Activated naive CD4-positive, alpha-beta T cell treated with anti-CD3 and anti-CD28 coated beads, Interleukin-2, amount 10 ng/mL, durations not matched to agents 7 days and 5 days (primary cell): Measurements from ENCODE around the gene GAS2L3.
"Not testable (repeated sequence)": the region's sequence is repeated elsewhere in the genome, so short reads cannot be mapped to it uniquely, and the experiment has no call there.

ENCODE experiments used
- CTCF ChIA-PET: fragments of 350-600 bp; sonication (Branson Sonifier 250); formaldehyde crosslinking; loops from one replicate; lab custom pipeline; 2021; ENCODE audit warnings: antibody characterized with exemption; lab: Charles Lee
- DNase-seq: peaks from one replicate; pipeline ENCODE4 v3.0.0-alpha.2; 2020
- H3K27ac Mint-ChIP-seq: one replicate; pipeline ENCODE4 v1.8.0; 2021; ENCODE audit warnings: mild to moderate bottlenecking, moderate library complexity, mixed read lengths
- H3K27me3 Mint-ChIP-seq: one replicate; pipeline ENCODE4 v1.8.0; 2021; ENCODE audit warnings: mild to moderate bottlenecking, mixed read lengths
- H3K36me3 Mint-ChIP-seq: one replicate; pipeline ENCODE4 v1.8.0; 2021; ENCODE audit warnings: mixed read lengths
- H3K4me1 Mint-ChIP-seq: one replicate; pipeline ENCODE4 v1.8.0; 2021; ENCODE audit warnings: mixed read lengths
- H3K4me3 Mint-ChIP-seq: one replicate; pipeline ENCODE4 v1.8.0; 2021; ENCODE audit warnings: mild to moderate bottlenecking, moderate library complexity, mixed read lengths
- H3K9me3 Mint-ChIP-seq: one replicate; pipeline ENCODE4 v1.8.0; 2021; ENCODE audit warnings: mixed read lengths

The GAS2L3 gene

DNA sequence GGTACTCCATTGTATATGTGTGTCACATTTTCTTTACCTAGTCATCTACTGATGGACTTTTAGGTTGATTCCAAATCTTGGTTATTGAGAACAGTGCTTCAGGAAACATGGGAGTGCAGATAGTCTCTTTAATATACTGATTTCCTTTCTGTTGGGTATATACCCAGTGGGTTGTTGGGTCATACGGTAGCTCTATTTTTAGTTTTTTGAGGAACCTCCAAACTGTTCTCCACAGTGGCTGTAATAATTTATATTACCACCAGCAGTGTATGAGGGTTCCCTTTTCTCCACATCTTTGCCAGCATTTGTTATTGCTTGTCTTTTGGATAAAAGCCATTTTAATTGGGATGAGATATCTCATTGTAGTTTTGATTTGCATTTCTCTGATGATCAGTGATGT, 29.5 kb downstream of the GAS2L3 start:
- DNase-seq, H3K27me3 Mint-ChIP-seq, CTCF ChIA-PET, H3K4me1 Mint-ChIP-seq, H3K27ac Mint-ChIP-seq, H3K9me3 Mint-ChIP-seq, H3K4me3 Mint-ChIP-seq, H3K36me3 Mint-ChIP-seq: not testable (repeated sequence)

DNA sequence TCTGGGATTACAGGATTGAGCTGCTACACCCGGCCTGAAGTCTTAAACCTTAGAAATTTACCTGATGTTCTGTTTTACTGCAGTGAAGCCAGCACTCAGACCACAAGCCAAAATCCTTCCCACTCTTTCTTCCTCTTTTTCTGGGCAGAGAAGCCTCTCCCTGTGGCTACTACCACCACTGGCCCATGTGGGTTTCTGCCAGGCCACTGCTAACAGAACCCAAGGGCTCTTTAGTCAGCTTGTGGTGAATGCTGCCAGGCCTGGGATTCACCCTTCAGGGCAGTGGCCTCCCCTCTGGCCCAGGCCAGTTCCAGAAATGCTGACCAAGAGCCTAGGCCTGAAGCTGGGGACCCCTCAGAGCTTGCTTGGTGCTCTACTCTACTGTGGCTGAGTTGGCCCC, 35.3 kb downstream of the GAS2L3 start:
- DNase-seq = no peak
- H3K27me3 Mint-ChIP-seq = no peaks in the 10 kb centered on the region
- no peak overlapping the region for H3K27ac Mint-ChIP-seq
- no peaks in the 10 kb centered on the region for H3K9me3 Mint-ChIP-seq
- no peak overlapping the region for H3K4me3 Mint-ChIP-seq
- CTCF ChIA-PET = interaction anchor here (1.1 kb wide), 1 partner anchor 219 kb away, joined by 3 read pairs; no protein-coding TSS in a partner anchor
- no peaks in the 10 kb centered on the region for H3K36me3 Mint-ChIP-seq
- no peaks in the 10 kb centered on the region for H3K4me1 Mint-ChIP-seq

DNA sequence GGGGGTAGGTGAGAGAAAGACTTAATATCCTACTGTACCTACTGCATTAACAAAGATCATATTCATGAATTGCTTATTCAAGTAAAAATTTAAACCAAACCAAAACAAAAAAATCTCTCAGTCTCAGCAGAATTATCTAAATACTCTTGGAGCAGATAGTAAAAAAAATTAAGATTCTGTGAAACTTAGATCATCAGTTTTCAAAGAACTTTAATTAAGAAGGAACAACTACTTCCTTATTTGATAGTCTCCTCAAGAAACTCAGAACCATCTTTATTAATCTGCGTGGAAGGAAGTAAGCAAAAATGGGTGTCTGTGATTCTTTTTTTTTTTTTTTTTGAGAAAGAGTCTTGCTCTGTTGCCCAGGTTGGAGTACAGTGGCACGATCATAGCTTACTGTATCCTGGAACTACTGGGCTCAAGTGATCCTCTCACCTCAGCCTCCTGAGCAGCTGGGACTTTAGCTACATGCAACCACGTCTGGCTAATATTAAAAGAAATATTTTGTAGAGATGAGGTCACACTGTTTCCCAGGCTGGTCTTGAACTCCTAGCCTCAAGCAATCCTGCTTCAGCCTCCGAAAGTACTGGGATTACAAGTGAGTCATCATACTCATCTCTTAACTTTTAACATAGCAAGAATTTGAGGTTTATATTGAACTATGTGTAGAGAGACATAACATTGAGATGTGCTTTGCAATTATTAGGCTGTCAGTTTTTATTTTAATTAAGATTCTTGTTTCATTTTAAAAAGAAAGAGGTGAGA, 37.4 kb downstream of the GAS2L3 start:
- CTCF ChIA-PET = no interaction called here
- no peak for DNase-seq
- Mint-ChIP-seq H3K4me3 (no peak overlapping the region), H3K9me3 (no peaks in the 10 kb centered on the region), H3K36me3 (no peaks in the 10 kb centered on the region), H3K4me1 (no peaks in the 10 kb centered on the region), H3K27me3 (no peaks in the 10 kb centered on the region), H3K27ac (no peak overlapping the region)

DNA sequence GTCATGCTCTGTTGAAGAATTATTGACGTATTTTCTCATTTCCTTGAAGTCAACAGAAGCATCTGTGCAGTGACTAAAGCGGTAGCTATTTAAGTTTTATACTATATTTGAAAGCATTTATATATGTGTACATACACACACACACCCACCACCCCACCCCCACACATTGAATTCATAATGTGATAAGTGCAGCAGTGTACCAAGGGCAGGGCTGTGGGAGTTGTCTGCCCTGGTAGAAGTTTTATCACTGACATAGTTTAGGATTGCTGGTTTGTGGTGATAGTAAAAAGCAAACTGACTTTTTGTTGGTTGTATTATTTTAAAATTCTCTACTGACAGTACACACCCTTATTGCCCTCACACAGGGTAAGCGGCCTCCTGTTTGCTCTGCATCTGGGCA, 39.1 kb downstream of the GAS2L3 start:
- no peak overlapping the region for H3K4me3 Mint-ChIP-seq
- CTCF ChIA-PET = no interaction called here
- H3K27me3 Mint-ChIP-seq = no peaks in the 10 kb centered on the region
- no peaks in the 10 kb centered on the region for H3K36me3 Mint-ChIP-seq
- H3K9me3 Mint-ChIP-seq = no peaks in the 10 kb centered on the region
- no peaks in the 10 kb centered on the region for H3K4me1 Mint-ChIP-seq
- H3K27ac Mint-ChIP-seq = no peak overlapping the region
- no peak for DNase-seq

DNA sequence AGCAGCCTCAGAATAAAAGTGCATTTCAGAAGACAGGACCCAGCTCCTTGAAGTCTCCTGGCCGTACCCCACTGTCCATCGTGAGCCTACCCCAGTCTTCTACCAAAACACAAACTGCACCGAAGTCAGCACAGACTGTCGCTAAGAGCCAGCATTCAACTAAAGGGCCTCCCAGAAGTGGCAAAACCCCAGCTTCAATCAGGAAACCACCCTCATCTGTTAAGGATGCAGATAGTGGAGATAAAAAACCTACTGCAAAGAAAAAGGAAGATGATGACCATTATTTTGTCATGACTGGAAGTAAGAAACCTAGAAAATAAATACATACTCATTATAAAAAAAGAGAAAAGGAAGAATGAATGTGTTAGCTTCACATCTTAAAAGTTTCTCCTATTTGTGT, 51.1 kb downstream of the GAS2L3 start:
- Mint-ChIP-seq H3K27me3 (no peaks in the 10 kb centered on the region), H3K4me3 (no peak overlapping the region), H3K36me3 (no peaks in the 10 kb centered on the region), H3K9me3 (no peaks in the 10 kb centered on the region), H3K27ac (no peak overlapping the region), H3K4me1 (no peaks in the 10 kb centered on the region)
- CTCF ChIA-PET = no interaction called here
- DNase-seq = no peak

DNA sequence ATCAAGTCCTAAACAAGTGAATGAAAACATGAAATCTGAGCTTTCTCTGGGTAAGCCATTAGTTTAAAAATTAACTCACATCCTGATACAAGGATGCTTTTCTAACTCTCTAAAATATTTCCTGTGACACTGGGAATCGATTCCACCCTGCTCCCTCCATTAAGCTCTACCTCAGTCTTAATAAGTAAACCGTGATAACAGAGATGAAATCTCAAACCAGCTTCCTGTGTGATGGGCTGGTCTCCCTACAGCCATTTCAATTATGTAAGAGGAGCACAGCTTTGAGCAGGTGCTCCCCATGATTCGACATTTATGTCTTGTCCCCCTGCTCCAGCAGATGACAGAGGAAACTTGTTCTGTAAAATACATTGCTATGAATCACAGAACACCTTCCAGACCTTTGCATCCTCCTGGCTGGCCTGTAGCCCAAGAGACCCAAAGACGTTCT, 59.0 kb downstream of the GAS2L3 start:
- no peak overlapping the region for H3K4me3 Mint-ChIP-seq
- H3K27ac Mint-ChIP-seq = no peak overlapping the region
- no peak for DNase-seq
- no peaks in the 10 kb centered on the region for H3K36me3 Mint-ChIP-seq
- no peaks in the 10 kb centered on the region for H3K4me1 Mint-ChIP-seq
- CTCF ChIA-PET = interaction anchor here (0.5 kb wide), 1 partner anchor 200 kb away, joined by 3 read pairs; no protein-coding TSS in a partner anchor
- no peaks in the 10 kb centered on the region for H3K27me3 Mint-ChIP-seq
- no peaks in the 10 kb centered on the region for H3K9me3 Mint-ChIP-seq

DNA sequence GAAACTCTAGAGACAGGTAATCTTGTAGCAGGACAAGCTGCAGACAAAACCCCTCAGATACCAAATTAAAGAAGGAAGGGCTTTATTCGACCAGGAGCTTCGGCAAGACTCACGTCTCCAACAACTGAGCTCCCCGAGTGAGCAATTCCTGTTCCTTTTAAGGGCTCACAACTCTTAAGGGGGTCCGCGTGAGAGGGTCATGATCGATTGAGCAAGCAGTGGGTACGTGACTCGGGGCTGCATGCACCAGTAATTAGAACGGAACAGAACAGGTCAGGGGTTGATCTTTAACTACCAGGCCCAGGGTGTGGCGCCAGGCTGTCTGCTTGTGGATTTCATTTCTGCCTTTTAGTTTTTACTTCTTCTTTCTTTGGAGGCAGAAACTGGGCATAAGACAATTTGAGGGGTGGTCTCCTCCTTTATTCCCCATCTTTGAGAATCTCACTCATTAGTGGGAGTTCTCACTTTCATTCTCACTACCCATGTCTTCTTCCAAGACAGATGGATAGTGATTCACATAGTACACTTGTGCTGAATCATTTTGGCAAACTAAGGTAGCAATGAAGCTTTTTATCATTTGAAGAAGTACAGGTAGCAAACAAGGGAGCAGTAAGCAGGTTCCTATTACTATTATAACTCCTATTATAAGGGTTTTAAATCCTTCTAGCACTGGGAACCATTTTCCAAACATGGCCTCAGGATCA, 59.8 kb downstream of the GAS2L3 start:
- CTCF ChIA-PET = interaction anchor here (0.7 kb wide), 1 partner anchor 789 kb away, joined by 3 read pairs; no protein-coding TSS in a partner anchor
- not testable (repeated sequence) for H3K27ac Mint-ChIP-seq

DNA sequence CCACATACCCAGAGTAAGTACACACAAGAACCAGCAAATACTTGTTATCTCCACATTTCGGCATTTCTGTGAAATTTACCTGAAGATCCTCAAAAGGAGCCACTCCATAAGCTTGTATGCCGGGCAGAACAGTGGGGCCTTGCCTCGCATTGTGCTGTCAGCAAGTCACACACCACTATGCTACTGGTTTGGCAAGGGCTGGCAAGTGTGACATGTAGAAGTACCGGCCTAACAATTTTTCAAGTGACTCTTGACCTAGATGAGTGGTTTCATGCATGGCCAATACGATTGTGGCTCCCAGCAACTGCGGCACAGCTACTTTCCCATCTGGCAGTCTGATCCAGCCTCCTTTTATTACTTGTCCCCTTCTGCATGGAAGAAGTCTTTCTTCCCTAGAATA, 69.8 kb downstream of the GAS2L3 start:
- no peak overlapping the region for H3K27ac Mint-ChIP-seq
- no peak overlapping the region for H3K4me3 Mint-ChIP-seq
- H3K36me3 Mint-ChIP-seq = no peaks in the 10 kb centered on the region
- CTCF ChIA-PET = no interaction called here
- no peaks in the 10 kb centered on the region for H3K4me1 Mint-ChIP-seq
- no peak for DNase-seq
- peaks cover 15% of the 10 kb centered on the region for H3K9me3 Mint-ChIP-seq
- no peaks in the 10 kb centered on the region for H3K27me3 Mint-ChIP-seq

More for the DNA sequence above, 59.8 kb downstream of the GAS2L3 start:
- not testable (repeated sequence) for H3K9me3 Mint-ChIP-seq, H3K27me3 Mint-ChIP-seq, H3K4me3 Mint-ChIP-seq, H3K36me3 Mint-ChIP-seq, H3K4me1 Mint-ChIP-seq, DNase-seq

DNA sequence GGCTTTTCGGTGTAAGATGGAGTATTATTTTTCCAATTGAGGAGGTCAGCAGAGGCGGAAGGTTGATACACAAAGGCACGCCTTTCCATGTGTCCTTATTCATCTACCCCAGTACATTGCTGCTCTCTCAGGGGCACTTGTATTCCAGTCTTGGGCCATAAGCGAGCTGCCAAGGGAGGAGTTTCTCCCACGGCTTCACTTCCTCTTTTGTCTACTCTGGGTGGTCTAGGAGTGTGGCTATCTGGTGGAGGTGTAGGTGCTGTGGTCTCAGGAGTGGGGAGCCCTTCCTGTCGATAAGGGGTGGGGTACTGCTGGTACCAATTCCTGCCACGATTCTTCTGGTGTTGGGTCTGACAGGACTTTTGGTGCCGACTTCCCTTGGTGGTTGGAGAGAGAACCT, 73.4 kb downstream of the GAS2L3 start:
- no peak for DNase-seq
- CTCF ChIA-PET = no interaction called here
- Mint-ChIP-seq H3K27me3 (no peaks in the 10 kb centered on the region), H3K27ac (no peak overlapping the region), H3K4me3 (no peak overlapping the region), H3K9me3 (peaks cover 12% of the 10 kb centered on the region), H3K36me3 (no peaks in the 10 kb centered on the region), H3K4me1 (no peaks in the 10 kb centered on the region)

DNA sequence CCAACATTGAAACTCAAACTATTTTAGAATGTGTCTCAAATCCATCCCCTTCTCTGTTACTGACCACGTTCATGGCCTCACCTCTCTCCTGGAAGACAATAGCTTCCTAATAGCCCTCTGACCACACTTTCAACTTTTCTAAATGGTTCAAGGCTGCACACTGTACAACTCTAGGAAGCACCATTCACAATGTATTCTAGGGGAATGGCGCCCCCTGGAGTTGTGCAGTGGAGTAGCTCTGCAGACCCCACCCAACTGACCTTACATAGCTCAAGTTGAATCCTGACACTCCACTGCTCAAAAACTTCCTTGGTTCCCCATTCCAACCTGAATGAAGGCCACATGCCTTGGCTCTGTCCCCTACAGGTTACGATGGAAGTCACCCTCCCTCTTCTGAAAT, 77.6 kb downstream of the GAS2L3 start:
- Mint-ChIP-seq H3K4me3 (no peak overlapping the region), H3K4me1 (no peaks in the 10 kb centered on the region), H3K27me3 (no peaks in the 10 kb centered on the region), H3K9me3 (peaks cover 7% of the 10 kb centered on the region), H3K27ac (no peak overlapping the region), H3K36me3 (no peaks in the 10 kb centered on the region)
- CTCF ChIA-PET = interaction anchor here (1.3 kb wide), 1 partner anchor 20 kb away, joined by 3 read pairs; no protein-coding TSS in a partner anchor
- no peak for DNase-seq

DNA sequence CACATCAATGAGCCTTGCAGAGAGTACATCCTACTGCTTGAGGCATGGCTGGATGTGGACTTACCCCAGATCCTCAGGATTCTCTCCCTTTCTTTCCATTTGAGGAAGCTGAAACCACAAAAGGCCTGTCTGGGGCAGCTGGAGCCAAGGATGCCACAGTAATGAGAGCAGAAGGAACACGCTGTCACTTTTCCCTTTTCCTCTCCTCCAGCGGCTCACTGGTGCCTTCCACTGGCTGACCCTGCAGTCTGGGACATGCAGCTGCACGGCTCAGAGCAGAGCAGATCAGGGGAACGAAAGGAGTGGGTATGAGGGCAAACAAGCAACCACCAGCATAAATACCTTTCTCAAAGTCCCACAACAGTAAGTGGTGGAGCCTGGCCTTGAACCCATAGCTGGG, 78.2 kb downstream of the GAS2L3 start:
- CTCF ChIA-PET = no interaction called here
- Mint-ChIP-seq H3K4me1 (no peaks in the 10 kb centered on the region), H3K36me3 (no peaks in the 10 kb centered on the region), H3K27me3 (no peaks in the 10 kb centered on the region), H3K27ac (no peak overlapping the region), H3K4me3 (no peak overlapping the region), H3K9me3 (peaks cover 4% of the 10 kb centered on the region)
- no peak for DNase-seq

DNA sequence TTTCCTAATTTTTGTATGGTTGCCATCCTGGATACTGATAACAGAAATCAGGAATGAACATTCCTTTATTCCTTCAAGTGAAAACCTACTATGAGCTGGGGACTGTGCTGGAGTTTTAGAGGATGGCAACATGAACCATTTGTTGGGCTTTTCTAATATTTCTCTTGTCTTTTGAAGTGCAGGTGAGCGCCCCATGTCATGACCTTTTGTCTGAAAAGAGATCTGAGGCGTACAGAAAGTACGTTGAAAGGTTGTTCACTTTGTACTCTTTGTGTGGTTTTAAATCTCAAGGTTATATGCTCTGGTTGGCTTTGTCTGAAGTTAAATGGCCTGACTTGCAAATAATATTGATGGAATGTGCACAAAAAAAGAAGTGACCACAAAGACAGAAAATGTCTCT, 79.0 kb downstream of the GAS2L3 start:
- H3K4me1 Mint-ChIP-seq = no peaks in the 10 kb centered on the region
- no peak for DNase-seq
- no peak overlapping the region for H3K27ac Mint-ChIP-seq
- no peaks in the 10 kb centered on the region for H3K27me3 Mint-ChIP-seq
- H3K4me3 Mint-ChIP-seq = no peak overlapping the region
- CTCF ChIA-PET = no interaction called here
- H3K9me3 Mint-ChIP-seq = no peaks in the 10 kb centered on the region
- no peaks in the 10 kb centered on the region for H3K36me3 Mint-ChIP-seq

DNA sequence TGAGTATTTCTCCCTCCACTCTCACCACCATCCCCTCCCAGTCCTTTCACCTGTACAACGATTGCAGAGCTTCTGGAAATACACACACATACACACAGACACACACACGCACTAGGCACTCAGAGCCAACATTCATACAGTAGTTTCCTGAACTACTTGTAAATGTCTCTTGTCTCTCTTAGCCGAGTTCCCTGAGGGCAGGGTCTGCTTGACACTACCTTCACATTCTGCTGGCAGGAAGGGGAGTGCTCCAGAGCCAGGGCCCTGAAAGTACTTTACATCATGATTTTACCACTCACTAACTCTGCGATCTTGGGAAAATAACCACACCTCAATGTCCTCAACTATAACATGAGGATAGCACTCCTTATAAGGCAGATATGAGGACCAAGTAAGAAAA, 82.7 kb downstream of the GAS2L3 start:
- Mint-ChIP-seq H3K27ac (no peak overlapping the region), H3K36me3 (no peaks in the 10 kb centered on the region), H3K27me3 (no peaks in the 10 kb centered on the region), H3K9me3 (no peaks in the 10 kb centered on the region), H3K4me1 (no peaks in the 10 kb centered on the region), H3K4me3 (no peak overlapping the region)
- CTCF ChIA-PET = interaction anchor here (1.4 kb wide), 1 partner anchor 17 kb away, joined by 4 read pairs; no protein-coding TSS in a partner anchor
- DNase-seq = no peak

DNA sequence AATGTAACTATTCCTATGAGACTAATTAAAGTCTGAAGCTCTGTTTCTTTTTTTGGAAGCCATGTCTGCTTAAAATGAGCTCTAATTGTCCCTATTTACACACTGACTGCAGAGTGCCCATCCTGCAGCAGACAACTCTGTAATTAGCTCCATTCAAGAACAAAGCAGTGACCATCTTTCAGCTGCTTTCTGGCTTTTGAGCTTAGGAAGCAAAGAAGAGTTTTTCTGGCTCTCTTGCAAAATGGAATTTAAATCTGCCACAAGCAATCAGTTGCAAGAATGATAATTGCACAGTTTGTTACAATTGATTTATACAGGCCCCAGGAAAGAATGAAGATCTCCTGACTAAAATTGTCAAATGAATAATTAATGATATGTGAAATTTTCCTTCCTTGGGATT, 83.4 kb downstream of the GAS2L3 start:
- no peaks in the 10 kb centered on the region for H3K4me1 Mint-ChIP-seq
- H3K27me3 Mint-ChIP-seq = no peaks in the 10 kb centered on the region
- H3K4me3 Mint-ChIP-seq = no peak overlapping the region
- no peaks in the 10 kb centered on the region for H3K36me3 Mint-ChIP-seq
- no peak overlapping the region for H3K27ac Mint-ChIP-seq
- CTCF ChIA-PET = interaction anchor here (1.4 kb wide), 1 partner anchor 16 kb away, joined by 4 read pairs; no protein-coding TSS in a partner anchor
- H3K9me3 Mint-ChIP-seq = no peaks in the 10 kb centered on the region
- DNase-seq = no peak
